Renal cortical epithelial cell (primary cell): ENCODE results near the gene ANO7. TPM values are rescaled to one million over a fixed set of nuclear protein-coding genes. Genes with fewer than 3 reads are reported as not detected.
"Not testable (repeated sequence)": the region's sequence is repeated elsewhere in the genome, so short reads cannot be mapped to it uniquely, and the experiment has no call there.

ENCODE experiments used
- DNase-seq: peaks from one replicate; pipeline ENCODE4 v3.0.0-alpha.2; 2011; ENCODE audit warnings: low read depth
- total RNA-seq: library from RNA; depleted of rRNA; stranded (reverse); fragments of >200 nt; gene quantifications from 2 replicates; pipeline ENCODE4 v1.2.3, GENCODE V29; 2014

The ANO7 gene
- total RNA-seq, 1 donor from 2014 or later: 1.8 TPM

DNA sequence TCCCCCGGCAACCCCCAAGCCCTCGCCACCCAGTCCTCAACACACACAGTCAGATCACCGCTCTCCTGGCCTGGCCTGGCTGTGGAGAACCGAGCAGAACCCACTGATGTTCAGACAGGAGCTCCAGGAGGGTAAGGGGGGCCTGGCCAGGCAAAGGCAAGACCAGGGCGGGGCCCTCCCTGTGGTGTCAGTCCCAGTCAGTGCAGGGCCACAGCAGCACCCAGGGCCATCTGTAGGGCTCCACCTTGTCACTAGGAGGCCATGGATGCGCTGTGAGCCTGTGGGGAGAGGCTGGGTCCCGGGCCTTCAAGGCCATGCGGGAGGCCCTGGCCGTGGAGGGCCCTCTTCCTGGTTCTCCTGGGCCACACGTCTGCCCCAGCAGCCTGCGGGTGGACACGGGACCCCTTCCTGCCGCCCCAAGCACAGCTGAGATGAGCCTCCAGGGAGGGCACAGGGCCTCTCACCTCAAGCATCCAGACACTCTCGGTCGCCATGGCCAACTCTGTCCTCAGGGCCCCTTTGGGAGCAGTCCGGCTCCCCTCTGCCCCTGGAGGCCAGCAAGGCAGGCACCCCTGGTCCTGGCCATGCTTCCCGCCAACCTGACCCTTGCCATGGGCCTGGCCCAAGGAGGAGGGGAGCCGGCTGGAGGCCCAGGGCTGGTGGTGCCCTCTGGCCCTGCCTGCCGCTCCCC lies 2.0 kb downstream of the ANO7 start:
- DNase-seq: no peak

DNA sequence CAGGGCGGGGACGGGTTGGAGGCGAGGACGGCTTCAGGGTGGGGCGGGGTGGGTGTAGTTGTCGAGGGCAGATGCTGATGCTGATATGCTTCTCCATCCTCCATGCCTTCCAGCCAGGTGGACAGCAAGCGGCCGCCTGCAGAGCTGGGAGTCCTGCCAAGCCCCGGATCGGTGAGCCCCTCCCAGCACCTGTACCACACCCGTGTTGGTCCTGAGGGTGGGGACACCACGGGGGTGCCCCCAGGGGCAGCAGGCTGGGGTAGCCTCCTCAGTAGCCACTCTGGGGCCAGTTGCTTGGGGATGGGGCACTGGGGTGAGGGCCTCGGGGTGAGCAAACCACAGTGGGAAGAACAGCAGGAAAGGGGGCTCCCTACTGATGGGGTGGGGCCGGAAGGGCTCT lies 2.6 kb downstream of the ANO7 start:
- no peak for DNase-seq

DNA sequence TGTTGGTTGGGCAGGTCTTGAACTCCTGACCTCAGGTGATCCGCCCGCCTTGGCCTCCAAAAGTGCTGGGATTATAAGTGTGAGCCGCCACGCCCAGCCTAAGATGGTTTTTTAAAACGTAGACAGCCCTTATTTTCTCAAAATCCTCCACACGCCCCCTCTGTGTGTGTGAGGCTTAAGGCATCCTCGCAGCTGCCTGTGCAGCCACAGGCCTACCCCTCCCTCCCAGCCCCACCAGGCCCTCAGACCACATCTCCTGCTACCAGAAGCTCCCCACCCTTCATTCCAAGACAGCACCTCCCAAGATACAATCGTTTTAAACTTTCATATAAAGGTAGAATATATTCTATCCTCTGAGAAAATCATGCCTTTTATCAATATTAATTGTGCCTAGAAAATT lies 4.8 kb downstream of the ANO7 start:
- DNase-seq: no peak

DNA sequence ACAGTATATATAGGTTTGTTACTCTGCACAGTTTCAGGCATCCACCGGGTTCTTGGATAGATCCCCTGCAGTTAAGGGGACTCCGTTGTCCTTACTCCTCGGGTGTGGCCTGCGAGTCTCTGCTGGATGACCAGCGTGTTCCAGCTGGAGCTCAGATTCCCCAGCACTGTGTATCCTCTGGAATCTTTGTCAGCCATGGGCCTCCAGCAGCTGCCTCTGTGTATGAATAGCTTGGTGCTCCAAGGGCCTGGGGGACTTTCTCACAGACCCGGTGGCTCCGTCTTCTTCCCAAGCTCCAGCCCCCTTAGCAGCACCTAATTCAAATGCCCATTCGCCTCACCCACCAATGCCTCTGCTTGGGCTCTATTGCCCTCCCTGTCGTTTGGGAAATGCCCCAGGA lies 6.3 kb downstream of the ANO7 start:
- DNase-seq: no peak

DNA sequence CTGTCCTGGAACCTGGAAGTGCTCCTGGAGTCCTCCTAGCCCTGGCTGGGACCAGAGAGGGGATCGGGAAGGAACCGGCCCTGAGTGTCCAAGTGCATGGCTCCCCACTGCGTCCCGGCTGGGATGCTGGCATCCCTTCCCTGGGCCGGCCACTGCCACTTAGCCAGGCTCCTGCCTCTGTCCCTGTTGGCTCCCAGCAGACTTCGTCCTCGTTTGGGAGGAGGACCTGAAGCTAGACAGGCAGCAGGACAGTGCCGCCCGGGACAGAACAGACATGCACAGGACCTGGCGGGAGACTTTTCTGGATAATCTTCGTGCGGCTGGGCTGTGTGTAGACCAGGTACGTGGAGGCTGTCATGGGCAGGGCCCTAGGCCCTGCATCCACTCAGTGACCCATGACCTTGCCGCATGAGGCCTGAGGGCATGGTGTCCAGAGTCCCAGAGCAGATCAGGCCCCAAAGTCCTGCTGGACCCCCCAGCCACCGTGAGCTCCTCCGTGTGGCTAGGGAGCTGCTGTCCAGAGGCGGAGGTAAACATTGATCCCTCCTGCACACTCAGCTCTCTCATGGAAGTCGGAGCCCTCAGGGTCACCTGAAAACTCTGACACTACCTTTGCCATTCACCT lies 7.1 kb downstream of the ANO7 start:
- DNase-seq: no peak

DNA sequence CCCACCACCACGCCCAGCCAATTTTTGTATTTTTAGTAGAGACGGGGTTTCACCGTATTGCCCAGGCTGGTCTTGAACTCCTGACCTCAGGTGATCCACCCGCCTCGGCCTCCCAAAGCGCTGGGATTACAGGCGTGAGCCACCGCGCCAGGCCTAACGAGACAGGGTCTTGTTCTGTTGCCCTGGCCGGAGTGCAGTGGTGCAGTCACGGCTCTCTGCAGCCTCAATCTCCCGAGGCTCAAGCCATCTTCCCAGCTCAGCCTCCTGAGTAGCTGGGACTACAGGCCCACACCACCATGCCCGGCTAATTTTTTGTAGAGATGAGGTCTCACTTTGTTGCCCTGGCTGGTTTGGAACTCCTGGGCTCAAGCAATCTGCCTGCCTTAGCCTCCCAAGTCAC lies 8.8 kb downstream of the ANO7 start:
- not testable (repeated sequence) for DNase-seq

DNA sequence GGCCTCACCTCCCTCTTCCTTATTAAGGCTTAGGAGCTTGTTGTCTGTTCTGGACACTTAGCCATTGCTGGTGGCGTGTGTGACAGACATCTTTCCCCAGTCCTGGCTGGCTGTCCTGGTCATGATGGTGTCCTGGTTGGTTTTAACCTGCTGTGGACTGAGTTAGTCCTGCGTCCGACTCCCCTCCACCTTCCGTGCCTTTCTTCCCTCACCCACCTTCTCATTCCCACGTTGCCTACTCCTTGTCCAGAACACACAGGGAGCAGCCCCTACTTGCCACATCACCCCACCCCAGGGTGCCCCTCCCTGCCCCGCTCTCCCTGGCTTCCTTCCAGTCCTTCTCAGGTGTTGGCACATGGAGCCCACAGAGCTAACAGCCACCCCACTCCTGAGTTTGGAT lies 9.5 kb downstream of the ANO7 start:
- DNase-seq: no peak

DNA sequence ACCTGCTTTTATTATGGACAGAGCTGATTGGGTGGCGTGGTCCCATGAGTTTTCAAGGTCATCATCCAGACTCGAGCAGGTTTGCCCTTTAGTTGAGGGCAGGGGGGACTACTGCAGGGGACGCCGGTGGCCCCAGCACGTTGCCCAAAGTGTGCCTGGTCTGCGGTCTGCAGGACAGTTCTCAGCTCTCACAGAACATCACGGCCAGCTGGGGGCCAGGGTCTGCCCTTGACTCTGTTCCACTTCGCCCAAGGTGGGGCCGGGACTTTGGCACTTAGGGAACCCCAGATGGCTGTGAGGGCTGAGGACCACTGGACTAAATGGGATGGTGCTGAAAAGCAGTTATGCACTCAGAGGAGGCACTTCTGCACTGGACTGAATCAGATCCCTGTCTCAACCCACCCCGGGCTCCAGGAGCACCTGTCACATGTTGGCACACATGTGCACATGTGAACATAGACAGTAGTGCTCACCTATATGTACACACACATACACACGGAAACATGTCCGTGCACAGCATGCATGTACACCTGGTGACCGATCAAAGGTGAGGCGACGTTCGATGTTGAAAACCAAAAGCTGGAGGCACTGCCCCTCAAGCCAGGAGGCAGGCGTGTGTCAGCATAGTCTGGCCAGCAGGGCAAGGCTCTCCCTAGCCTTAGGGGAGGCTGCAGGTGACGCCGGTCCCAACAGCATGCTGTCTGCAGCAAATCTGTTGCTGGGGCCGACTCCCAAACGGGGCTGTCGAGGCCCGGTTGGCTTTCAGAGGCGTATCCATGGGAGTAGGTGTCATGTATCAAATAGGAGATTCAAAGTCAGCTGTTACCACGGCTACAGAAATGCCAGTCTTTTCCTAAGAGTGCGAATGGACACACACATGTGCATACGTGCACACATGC lies 10.2 kb downstream of the ANO7 start:
- DNase-seq: no peak

DNA sequence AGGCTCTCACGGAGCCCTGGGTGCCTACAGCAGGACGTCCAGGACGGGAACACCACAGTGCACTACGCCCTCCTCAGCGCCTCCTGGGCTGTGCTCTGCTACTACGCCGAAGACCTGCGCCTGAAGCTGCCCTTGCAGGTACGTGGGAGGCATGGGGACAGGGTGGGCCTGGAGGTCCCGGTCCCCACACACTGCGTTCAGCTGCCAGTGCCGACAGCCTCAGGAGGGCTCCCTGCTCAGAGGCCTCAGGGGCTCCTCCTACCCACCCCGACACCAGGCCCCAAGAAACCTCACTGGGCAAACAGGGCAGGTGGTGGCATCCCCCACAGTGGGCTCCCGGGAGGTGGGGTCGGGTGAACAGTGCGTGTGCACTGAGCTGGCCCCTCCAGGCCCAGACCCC lies 10.8 kb downstream of the ANO7 start:
- DNase-seq: no peak

DNA sequence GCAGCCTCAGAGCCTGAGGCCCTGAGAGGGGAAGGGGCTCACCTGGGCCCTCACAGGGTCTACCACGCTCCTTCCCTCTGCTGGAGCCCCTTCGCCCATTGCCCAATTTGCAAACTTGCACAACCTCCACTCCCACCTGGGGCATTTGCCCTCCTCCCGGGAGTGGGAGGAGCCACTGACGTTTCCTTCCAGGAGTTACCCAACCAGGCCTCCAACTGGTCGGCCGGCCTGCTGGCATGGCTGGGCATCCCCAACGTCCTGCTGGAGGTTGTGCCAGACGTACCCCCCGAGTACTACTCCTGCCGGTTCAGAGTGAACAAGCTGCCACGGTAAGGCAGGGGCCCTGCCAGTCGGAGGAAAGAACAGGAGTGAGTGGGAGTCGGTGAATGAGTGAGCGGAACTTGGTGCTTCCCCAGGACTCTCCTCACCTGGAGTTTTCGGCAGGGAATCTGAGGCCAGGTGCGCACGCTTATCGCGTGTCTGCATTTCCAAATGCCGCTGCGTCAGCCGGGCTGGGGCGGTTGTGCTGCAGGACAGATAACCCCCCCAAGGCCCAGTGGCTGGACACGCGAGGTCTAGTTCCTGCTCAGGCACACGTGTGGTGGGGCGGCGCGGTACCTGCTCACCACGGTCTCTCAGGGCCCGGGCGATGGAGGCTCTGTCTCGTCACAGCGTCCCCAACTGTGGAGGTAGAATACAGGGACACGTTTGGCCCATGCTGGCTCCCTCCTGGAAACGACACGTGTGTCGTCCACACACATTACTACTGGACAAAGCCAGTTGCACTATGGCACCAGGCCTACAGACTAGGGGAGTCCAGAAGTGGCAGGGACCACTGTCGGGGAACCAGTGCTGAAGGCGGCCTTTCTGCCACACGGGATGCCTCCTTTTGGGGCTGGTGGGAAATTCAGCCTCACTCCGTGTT lies 11.7 kb downstream of the ANO7 start:
- no peak for DNase-seq

DNA sequence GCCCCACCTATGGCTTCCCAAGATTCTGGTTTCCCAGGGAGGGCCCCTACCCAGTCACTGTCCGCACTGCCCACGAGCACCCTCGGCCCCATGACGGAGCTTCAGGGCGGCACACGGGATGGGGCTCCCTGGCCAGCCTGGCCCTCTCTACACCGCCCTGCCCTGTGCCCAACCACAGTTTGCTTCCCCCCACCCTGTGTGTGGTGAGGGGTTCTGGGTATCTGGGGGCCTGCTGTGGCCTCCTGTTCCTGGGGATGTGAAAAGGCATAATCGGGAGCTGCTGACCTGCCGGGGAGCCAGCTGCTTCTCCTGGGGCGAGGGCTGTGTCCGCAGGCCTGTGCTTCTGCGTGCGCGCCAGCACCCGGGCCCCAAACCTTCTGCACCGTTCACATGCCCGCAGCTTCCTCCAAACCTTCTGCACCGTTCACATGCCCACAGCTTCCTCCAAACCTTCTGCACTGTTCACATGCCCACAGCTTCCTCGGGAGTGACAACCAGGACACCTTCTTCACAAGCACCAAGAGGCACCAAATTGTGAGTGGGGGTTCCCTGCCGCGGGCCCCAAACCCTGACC lies 12.4 kb downstream of the ANO7 start:
- no peak for DNase-seq

DNA sequence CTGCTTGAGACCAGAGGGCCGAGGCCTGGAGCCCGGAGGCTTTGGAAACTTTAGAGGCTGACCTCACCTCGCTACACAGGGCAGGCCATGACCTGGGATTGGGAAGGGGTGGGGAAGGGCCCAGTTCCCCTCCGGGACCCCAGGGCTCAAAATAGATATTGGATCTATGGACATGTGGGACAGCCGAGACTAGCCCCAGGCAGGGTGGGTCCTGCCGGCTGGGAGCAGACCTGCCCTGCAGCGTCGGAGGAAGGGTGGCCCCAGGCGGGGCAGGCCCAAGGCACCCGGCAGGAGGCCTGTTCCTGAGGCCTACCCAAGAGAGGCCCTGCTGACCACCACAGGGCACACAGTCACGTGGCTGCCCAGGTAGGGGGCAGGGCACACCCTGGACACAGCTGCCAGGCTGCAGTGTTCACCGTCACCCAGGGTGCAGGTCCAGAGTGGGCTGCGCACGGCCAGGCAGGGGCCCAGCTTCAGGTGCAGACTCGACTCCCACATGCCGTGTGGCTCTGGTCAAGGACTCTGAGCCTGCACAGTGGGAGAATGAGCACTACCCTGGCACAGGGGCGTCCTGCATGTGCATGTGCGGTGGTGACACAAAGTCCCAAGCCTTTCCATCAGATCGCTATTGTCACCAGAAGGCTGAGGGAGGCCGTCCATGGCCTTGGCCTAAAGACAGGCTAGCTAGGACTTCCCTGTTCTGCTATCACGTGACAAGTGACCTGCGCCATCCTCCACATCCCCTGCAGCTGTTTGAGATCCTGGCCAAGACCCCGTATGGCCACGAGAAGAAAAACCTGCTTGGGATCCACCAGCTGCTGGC lies 13.2 kb downstream of the ANO7 start:
- no peak for DNase-seq

DNA sequence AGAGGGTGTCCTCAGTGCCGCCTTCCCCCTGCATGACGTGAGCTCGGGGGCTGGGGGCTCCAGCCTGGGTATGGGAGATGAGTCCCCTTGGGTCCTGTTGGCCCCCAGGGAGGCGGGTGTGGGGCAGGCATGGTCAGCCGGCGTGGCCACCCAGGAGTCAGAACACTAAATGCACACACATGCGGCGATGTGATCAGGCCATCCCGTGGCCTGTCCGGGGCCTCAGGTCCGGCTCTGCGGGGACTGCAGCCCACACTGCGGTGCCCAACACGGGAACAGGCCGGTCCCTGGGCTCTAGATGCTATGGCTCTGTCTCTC lies 13.8 kb downstream of the ANO7 start:
- DNase-seq: no peak

DNA sequence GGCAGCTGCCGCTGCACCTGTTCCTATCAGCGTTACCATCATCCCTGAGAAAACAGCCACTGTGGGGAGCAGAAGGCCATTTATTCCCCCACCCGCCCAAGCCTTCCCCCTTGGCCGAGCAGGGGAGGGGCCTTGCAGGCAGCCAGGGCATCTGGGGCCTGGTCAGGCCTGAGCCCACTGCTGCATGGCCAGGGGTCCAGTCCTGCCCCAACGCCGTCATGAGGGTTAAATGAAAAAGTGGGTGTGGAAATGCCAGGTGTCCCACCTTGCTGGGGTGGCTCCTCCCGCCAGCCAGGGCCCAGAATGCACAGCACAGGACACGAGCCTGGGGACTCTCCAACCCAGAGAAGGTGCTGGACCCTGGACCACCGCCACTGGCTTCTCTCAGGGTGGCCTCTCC lies 14.2 kb downstream of the ANO7 start:
- DNase-seq: no peak

DNA sequence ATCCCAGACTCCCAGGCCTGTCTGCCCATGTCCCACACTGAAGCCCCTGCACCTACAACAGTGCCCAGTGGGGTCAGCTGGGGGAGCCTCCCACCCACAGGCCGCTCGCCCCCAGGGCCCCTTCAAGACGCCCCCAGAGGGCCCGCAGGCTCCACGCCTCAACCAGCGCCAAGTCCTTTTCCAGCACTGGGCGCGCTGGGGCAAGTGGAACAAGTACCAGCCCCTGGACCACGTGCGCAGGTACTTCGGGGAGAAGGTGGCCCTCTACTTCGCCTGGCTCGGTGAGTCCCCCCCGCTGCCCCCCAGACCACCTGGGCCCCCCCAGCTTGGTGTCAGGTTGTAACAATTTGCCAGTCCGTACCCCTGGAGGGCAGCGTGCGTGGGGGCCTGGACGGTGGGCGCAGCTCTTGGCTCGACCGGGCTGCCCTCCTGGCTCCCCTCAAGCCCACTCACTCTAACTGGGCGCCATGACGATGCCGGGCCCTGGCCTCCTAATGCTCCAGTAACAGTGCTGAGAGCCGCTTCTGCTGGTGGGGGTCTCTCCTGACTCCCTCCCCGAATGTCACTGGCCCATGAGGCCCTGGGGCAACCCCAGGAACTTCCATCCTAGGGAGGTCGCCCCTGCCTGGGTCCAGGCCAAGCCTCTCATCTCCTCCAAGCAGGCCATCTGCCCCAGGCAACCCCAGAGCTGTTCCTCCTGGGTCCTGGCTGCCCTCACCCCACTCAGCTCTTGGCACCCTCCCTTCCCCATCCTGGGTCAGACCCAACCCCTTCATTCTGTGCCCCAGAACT lies 14.9 kb downstream of the ANO7 start:
- no peak for DNase-seq

DNA sequence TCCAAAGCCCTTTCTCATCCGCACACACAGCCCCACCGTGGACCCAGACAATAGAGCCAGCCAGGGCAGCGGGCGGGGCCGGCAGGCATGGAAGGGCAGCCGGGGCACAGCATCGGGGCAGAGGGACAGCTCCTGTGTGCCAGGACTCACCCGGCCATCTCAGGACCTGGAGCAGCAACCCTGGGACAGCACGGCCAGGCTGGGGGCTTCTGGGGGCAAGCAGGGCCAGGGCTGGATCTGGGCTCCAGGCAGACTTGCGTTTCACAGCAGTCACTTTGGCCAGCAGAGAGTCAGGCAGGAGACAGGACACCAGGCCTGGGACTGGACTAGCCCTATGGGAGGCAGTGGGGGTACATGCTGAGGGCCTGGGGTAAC lies 15.5 kb downstream of the ANO7 start:
- DNase-seq: no peak

DNA sequence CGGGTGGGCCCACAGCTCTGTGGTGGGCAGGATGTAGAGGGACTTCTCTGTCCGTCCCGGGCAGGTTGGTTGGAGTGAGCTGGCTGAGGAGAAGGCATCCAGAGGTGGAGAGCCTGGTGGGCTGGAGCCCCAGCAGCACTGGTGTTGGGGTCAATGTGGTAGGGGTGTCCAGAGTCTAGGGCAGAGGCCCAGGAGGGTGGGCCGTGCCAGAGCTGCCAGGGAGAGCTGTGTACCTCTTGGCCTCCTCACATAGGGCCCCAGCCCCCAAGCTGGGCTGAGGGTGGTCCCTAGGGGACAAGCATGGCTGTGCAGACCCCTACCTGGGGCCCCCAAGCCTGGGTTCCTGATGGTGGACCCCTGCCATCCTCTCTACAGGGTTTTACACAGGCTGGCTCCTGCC lies 16.0 kb downstream of the ANO7 start:
- no peak for DNase-seq

DNA sequence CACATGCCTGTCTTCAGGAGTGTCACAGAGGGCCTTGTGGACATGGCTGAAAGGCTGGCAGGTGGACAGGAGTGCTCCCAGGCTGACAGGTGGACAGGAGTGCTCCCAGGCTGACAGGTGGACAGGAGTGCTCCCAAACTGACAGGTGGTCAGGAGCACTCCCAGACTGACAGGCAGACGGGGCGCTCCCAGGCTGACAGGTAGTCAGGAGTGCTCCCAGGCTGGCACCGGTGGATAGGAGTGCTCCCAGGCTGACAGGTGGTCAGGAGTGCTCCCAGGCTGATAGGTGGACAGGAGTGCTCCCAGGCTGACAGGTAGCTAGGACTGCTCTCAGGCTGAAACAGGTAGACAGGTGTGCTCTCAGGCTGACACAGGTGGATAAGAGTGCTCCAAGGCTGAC lies 16.6 kb downstream of the ANO7 start:
- DNase-seq: no peak

DNA sequence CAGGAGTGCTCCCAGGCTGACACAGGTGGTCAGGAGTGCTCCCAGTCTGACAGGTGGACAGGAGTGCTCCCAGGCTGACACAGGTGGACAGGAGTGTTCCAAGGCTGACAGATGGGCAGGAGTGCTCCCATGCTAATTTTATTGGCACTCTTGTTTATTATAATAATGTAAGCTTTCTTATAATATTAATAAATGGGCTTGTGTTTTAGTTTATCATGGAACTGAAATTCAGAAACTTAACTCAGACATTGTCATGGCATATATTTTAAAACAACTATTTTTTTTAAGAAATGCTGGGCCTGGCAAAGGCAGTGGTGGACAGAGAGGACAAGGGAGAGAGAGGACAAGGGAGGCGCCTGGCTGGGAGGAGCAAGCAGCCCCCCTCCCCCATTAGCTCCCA lies 18.7 kb downstream of the ANO7 start:
- DNase-seq: no peak

DNA sequence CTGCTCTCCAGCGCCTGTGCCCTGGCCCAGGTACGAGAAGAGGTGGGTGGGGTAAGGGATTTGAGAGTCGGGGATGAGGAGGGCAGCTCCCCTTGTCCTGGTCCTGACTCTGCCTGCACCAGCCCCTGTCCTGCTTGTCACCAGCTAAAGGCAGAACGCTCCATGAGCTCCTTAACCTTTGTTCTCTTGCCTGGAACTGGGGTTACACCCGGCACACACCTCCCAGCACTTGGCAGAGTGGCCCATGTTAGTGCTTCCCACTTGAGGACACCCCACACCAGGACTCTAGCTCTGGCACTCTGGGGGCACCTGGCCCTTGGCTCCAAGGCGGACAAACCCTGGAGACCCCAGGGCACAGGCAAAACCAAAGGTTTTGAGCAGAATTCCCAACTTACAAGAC lies 19.2 kb downstream of the ANO7 start:
- DNase-seq: no peak
